Spleen (tissue), 7 donors: ENCODE measurements around the gene ADNP.

Source experiments
- CTCF ChIP-seq, 11 experiments: fragments of 200-600 bp in 7 of 11; fragments of 450-650 bp in 4 of 11; sonication (generic) in 4 of 11; IDR thresholded peaks in 8 of 11; conservative IDR thresholded peaks in 3 of 11; 1 replicate in 7 of 11; 2 replicates in 4 of 11; pipeline versions ENCODE4 v1.4.0 to v1.8.0; 2016 to 2021; ENCODE audit warnings: antibody characterized with exemption in 11 of 11, inconsistent platforms in 4 of 11, mild to moderate bottlenecking in 1 of 11
- POLR2A ChIP-seq, 3 donors: fragments of 450-650 bp; IDR thresholded peaks; one replicate each; pipeline ENCODE4 v1.5.1; 2017; ENCODE audit warnings: antibody characterized with exemption in 3 of 3, mild to moderate bottlenecking in 1 of 3
- donor health status: DM: no; HTN: no; CAD: no; lungs with moderate emphysema.
- donor health status: DM: no; HTN: no; CAD: no.
- donor health status: DM: no; HTN: no; CAD: no.

- no peak for TF ChIP-seq CTCF (IDR thresholded peaks at IDR 0.05 in 8 of 11, conservative IDR thresholded peaks at IDR 0.05 in 3 of 11)
- TF ChIP-seq POLR2A (IDR thresholded peaks at IDR 0.05), result no peak
These were observed 27.1 kb downstream of the ADNP start for GRCh38 chr20:50904067-50904570.
